Measurements from ENCODE around the gene MICALL1. TPM values are rescaled to one million over a fixed set of nuclear protein-coding genes. Genes with fewer than 3 reads are reported as not detected.

Gene MICALL1
- total RNA-seq, 1 donor from 2014 or later = 5.0 TPM

GRCh38 chr22:37989146-37990045 is 83.3 kb downstream of the MICALL1 start:
- Histone ChIP-seq H3K27me3 (peaks cover 7% of the 10 kb centered on the region), H3K9ac (no peak overlapping the region), H3K4me1 (peaks cover 11% of the 10 kb centered on the region), H3K9me3 (ENCODE audit: low read depth) (no peaks in the 10 kb centered on the region), H3K4me3 (no peak overlapping the region), H2AFZ (replicated peaks) (no peak overlapping the region), H3K79me2 (ENCODE audit: low read depth) (no peaks in the 10 kb centered on the region), H3K27ac (no peak overlapping the region), H3K36me3 (no peaks in the 10 kb centered on the region), H4K20me1 (ENCODE audit: low read depth) (peaks cover 4% of the 10 kb centered on the region), H3K4me2 (no peak overlapping the region), H3F3A (ENCODE audit: low read depth) (peaks cover 1% of the 10 kb centered on the region)
- Mint-ChIP-seq H3K4me1 (peaks cover 3% of the 10 kb centered on the region), H3K4me3 (no peak overlapping the region), H3K27me3 (ENCODE audit: insufficient read depth, low read depth) (peaks cover 6% of the 10 kb centered on the region), H3K27ac (no peak overlapping the region), H3K9me3 (no peaks in the 10 kb centered on the region), H3K36me3 (no peaks in the 10 kb centered on the region)
- TF ChIP-seq EZH2phosphoT487 (IDR thresholded peaks at IDR 0.05) = no peak
- no peak for TF ChIP-seq EZH2 (IDR thresholded peaks at IDR 0.05)
- TF ChIP-seq, protein P1, sequence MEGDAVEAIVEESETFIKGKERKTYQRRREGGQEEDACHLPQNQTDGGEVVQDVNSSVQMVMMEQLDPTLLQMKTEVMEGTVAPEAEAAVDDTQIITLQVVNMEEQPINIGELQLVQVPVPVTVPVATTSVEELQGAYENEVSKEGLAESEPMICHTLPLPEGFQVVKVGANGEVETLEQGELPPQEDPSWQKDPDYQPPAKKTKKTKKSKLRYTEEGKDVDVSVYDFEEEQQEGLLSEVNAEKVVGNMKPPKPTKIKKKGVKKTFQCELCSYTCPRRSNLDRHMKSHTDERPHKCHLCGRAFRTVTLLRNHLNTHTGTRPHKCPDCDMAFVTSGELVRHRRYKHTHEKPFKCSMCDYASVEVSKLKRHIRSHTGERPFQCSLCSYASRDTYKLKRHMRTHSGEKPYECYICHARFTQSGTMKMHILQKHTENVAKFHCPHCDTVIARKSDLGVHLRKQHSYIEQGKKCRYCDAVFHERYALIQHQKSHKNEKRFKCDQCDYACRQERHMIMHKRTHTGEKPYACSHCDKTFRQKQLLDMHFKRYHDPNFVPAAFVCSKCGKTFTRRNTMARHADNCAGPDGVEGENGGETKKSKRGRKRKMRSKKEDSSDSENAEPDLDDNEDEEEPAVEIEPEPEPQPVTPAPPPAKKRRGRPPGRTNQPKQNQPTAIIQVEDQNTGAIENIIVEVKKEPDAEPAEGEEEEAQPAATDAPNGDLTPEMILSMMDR (IDR thresholded peaks at IDR 0.05) = no peak
- no peak for DNase-seq (ENCODE audit: low spot score)

GRCh38 chr22:37990301-37990700 is 84.2 kb downstream of the MICALL1 start:
- Mint-ChIP-seq H3K4me3 (no peak overlapping the region), H3K4me1 (peaks cover 2% of the 10 kb centered on the region), H3K9me3 (no peaks in the 10 kb centered on the region), H3K36me3 (no peaks in the 10 kb centered on the region), H3K27me3 (ENCODE audit: insufficient read depth, low read depth) (peaks cover 6% of the 10 kb centered on the region), H3K27ac (no peak overlapping the region)
- Histone ChIP-seq H3K4me2 (no peak overlapping the region), H3K36me3 (no peaks in the 10 kb centered on the region), H3F3A (ENCODE audit: low read depth) (no peaks in the 10 kb centered on the region), H3K4me1 (peaks cover 2% of the 10 kb centered on the region), H4K20me1 (ENCODE audit: low read depth) (no peaks in the 10 kb centered on the region), H3K27ac (no peak overlapping the region), H3K9ac (no peak overlapping the region), H3K79me2 (ENCODE audit: low read depth) (no peaks in the 10 kb centered on the region), H3K27me3 (no peaks in the 10 kb centered on the region), H2AFZ (replicated peaks) (no peak overlapping the region), H3K9me3 (ENCODE audit: low read depth) (no peaks in the 10 kb centered on the region), H3K4me3 (no peak overlapping the region)
- TF ChIP-seq EZH2phosphoT487 (IDR thresholded peaks at IDR 0.05) (no peak), EZH2 (IDR thresholded peaks at IDR 0.05) (no peak)
- no peak for DNase-seq (ENCODE audit: low spot score)

GRCh38 chr22:37990862-37991261 is 84.8 kb downstream of the MICALL1 start:
- no peaks in the 10 kb centered on the region for H3K4me1 ChIP-seq
- H3K4me3 ChIP-seq = no peak overlapping the region
- H3K27ac Mint-ChIP-seq = no peak overlapping the region
- no peaks in the 10 kb centered on the region for H3K9me3 ChIP-seq (ENCODE audit: low read depth)
- no peaks in the 10 kb centered on the region for H3F3A ChIP-seq (ENCODE audit: low read depth)
- no peak overlapping the region for H3K4me3 Mint-ChIP-seq
- no peaks in the 10 kb centered on the region for H3K4me1 Mint-ChIP-seq
- no peak overlapping the region for H2AFZ ChIP-seq (replicated peaks)
- no peaks in the 10 kb centered on the region for H4K20me1 ChIP-seq (ENCODE audit: low read depth)
- no peaks in the 10 kb centered on the region for H3K9me3 Mint-ChIP-seq
- H3K27me3 Mint-ChIP-seq (ENCODE audit: insufficient read depth, low read depth) = peaks cover 6% of the 10 kb centered on the region
- no peak for DNase-seq (ENCODE audit: low spot score)
- H3K27me3 ChIP-seq = no peaks in the 10 kb centered on the region
- no peak overlapping the region for H3K27ac ChIP-seq
- no peaks in the 10 kb centered on the region for H3K36me3 ChIP-seq
- no peaks in the 10 kb centered on the region for H3K79me2 ChIP-seq (ENCODE audit: low read depth)
- TF ChIP-seq, protein P1 (IDR thresholded peaks at IDR 0.05) = no peak
- TF ChIP-seq EZH2 (IDR thresholded peaks at IDR 0.05) (no peak), EZH2phosphoT487 (IDR thresholded peaks at IDR 0.05) (no peak)
- no peak overlapping the region for H3K9ac ChIP-seq
- H3K4me2 ChIP-seq = no peak overlapping the region
- no peaks in the 10 kb centered on the region for H3K36me3 Mint-ChIP-seq
